Non-pigmented ciliary epithelial cell (primary cell): ENCODE measurements around the gene LIMA1.

Experiments
- DNase-seq: peaks from one replicate; pipeline ENCODE4 v3.0.0-alpha.2; 2010; ENCODE audit warnings: low read depth

LIMA1 gene

DNA sequence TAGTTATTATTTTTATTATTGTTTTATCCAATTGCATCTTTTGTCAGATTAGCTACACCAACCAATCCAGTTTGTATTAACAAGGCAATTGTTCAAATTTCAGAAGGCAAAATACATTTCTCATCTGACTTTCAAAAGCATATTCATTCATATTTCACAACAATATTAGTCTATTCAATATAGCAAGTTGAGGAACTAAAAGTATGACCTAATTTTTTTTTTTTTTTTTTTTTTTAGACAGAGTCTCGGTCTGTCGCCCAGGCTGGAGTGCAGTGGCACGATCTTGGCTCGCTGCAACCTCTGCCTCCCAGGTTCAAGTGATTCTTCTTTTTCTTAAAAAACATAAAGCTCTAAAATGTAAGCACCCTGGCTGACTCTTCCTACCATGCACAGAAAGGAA, 154.0 kb downstream of the LIMA1 start:
- DNase-seq, result no peak

DNA sequence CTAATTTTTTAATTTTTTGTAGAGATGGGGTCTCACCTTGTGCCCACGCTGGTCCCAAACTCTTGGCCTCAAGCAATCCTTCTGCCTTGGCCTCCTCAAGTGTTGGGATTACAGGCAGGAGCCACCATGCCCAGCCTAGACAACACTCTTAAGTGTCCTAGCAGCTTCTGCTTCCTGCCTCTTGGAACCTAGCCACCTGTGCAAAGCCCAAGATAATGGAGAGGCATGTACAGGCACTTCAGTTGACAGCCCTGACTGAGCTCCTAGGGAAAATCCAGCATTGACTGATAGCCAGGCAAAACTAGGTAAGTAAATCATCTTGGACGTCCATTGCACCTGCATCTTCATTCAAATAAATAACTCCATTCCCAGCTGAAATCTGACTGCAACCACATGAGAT, 155.8 kb downstream of the LIMA1 start:
- DNase-seq, result no peak
